IPS-20b (cell line): ENCODE data around the gene WFS1.

ENCODE experiments used
- H3K27ac ChIP-seq: one replicate; pipeline ENCODE4 v1.5.1; 2013; ENCODE audit warnings: low read length
- H3K27me3 ChIP-seq: 2 replicates; pipeline ENCODE4 v1.6.1; 2013; ENCODE audit warnings: mild to moderate bottlenecking, low read length, inconsistent platforms; ENCODE audit not compliant: insufficient read depth
- H3K36me3 ChIP-seq: 2 replicates; pipeline ENCODE4 v1.6.1; 2013; ENCODE audit warnings: low read depth, mild to moderate bottlenecking, inconsistent platforms, low read length, moderate library complexity; ENCODE audit not compliant: insufficient read depth
- H3K4me1 ChIP-seq: 2 replicates; pipeline ENCODE4 v1.6.1; 2013; ENCODE audit warnings: mild to moderate bottlenecking, control low read depth, inconsistent platforms, low read length, moderate library complexity; ENCODE audit not compliant: insufficient read depth
- H3K4me3 ChIP-seq: 2 replicates; pipeline ENCODE4 v1.5.1; 2013; ENCODE audit warnings: mild to moderate bottlenecking, low read length, inconsistent platforms
- H3K9ac ChIP-seq: 2 replicates; pipeline ENCODE4 v1.6.1; 2013; ENCODE audit warnings: low read depth, mild to moderate bottlenecking, inconsistent platforms, low read length, moderate library complexity
- H3K9me3 ChIP-seq: 2 replicates; pipeline ENCODE4 v1.6.1; 2013; ENCODE audit warnings: mild to moderate bottlenecking, low read depth, low read length, inconsistent platforms; ENCODE audit not compliant: insufficient read depth

Gene WFS1

GRCh38 chr4:6308899-6309643, 39.4 kb downstream of the WFS1 start:
- peaks cover 31% of the 10 kb centered on the region for H3K27me3 ChIP-seq
- H3K27ac ChIP-seq: no peak overlapping the region
- H3K9me3 ChIP-seq: peaks cover 5% of the 10 kb centered on the region; the same call in 1 of the 2 replicates
- no peaks in the 10 kb centered on the region for H3K36me3 ChIP-seq
- peak overlapping the region; percentile 70 for H3K4me3 ChIP-seq
- no peaks in the 10 kb centered on the region for H3K4me1 ChIP-seq
- no peak overlapping the region; the same call in 1 of the 2 replicates for H3K9ac ChIP-seq

GRCh38 chr4:6309777-6310176, 40.1 kb downstream of the WFS1 start:
- peak overlapping the region; percentile 70 for H3K4me3 ChIP-seq
- no peak overlapping the region; the same call in 1 of the 2 replicates for H3K9ac ChIP-seq
- H3K27ac ChIP-seq: no peak overlapping the region

GRCh38 chr4:6313216-6313615, 43.6 kb downstream of the WFS1 start:
- Histone ChIP-seq H3K36me3 (no peaks in the 10 kb centered on the region), H3K27ac (no peak overlapping the region), H3K9ac (no peak overlapping the region), H3K4me1 (no peaks in the 10 kb centered on the region), H3K27me3 (peaks cover 26% of the 10 kb centered on the region), H3K9me3 (peaks cover 4% of the 10 kb centered on the region; the same call in 1 of the 2 replicates), H3K4me3 (no peak overlapping the region)

More at GRCh38 chr4:6309777-6310176, 40.1 kb downstream of the WFS1 start:
- H3K4me1 ChIP-seq: no peaks in the 10 kb centered on the region
- H3K36me3 ChIP-seq: no peaks in the 10 kb centered on the region
- H3K27me3 ChIP-seq: peaks cover 31% of the 10 kb centered on the region
- H3K9me3 ChIP-seq: peaks cover 5% of the 10 kb centered on the region; the same call in 1 of the 2 replicates

- Histone ChIP-seq H3K27me3 (no peaks in the 10 kb centered on the region), H3K36me3 (no peaks in the 10 kb centered on the region), H3K9ac (no peak overlapping the region), H3K4me1 (no peaks in the 10 kb centered on the region), H3K9me3 (no peaks in the 10 kb centered on the region), H3K4me3 (no peak overlapping the region), H3K27ac (no peak overlapping the region)
Observed at GRCh38 chr4:6316461-6317003, 46.9 kb downstream of the WFS1 start.

- H3K4me1 ChIP-seq: no peaks in the 10 kb centered on the region
- no peak overlapping the region for H3K9ac ChIP-seq
- H3K9me3 ChIP-seq: no peaks in the 10 kb centered on the region
- no peaks in the 10 kb centered on the region for H3K27me3 ChIP-seq
- H3K36me3 ChIP-seq: no peaks in the 10 kb centered on the region
- H3K27ac ChIP-seq: no peak overlapping the region
- H3K4me3 ChIP-seq: no peak overlapping the region
Observed at GRCh38 chr4:6318206-6318605, 48.6 kb downstream of the WFS1 start.

GRCh38 chr4:6319530-6320150, 50.0 kb downstream of the WFS1 start:
- Histone ChIP-seq H3K9ac (no peak overlapping the region), H3K4me3 (no peak overlapping the region), H3K9me3 (no peaks in the 10 kb centered on the region), H3K27me3 (no peaks in the 10 kb centered on the region), H3K4me1 (no peaks in the 10 kb centered on the region), H3K36me3 (no peaks in the 10 kb centered on the region), H3K27ac (no peak overlapping the region)

GRCh38 chr4:6320663-6321062, 51.0 kb downstream of the WFS1 start:
- no peaks in the 10 kb centered on the region for H3K27me3 ChIP-seq

GRCh38 chr4:6321361-6321760, 51.7 kb downstream of the WFS1 start:
- no peaks in the 10 kb centered on the region for H3K9me3 ChIP-seq
- H3K36me3 ChIP-seq: no peaks in the 10 kb centered on the region
- H3K27ac ChIP-seq: no peak overlapping the region
- H3K9ac ChIP-seq: no peak overlapping the region
- no peak overlapping the region for H3K4me3 ChIP-seq
- no peaks in the 10 kb centered on the region for H3K27me3 ChIP-seq
- no peaks in the 10 kb centered on the region for H3K4me1 ChIP-seq

More at GRCh38 chr4:6320663-6321062, 51.0 kb downstream of the WFS1 start:
- Histone ChIP-seq H3K9me3 (no peaks in the 10 kb centered on the region), H3K27ac (no peak overlapping the region), H3K36me3 (no peaks in the 10 kb centered on the region), H3K4me3 (no peak overlapping the region), H3K9ac (no peak overlapping the region), H3K4me1 (no peaks in the 10 kb centered on the region)

- Histone ChIP-seq H3K4me1 (no peaks in the 10 kb centered on the region), H3K9me3 (no peaks in the 10 kb centered on the region), H3K27ac (no peak overlapping the region), H3K9ac (no peak overlapping the region), H3K27me3 (no peaks in the 10 kb centered on the region), H3K4me3 (no peak overlapping the region), H3K36me3 (no peaks in the 10 kb centered on the region)
Observed at GRCh38 chr4:6322067-6322760, 52.6 kb downstream of the WFS1 start.

GRCh38 chr4:6322761-6323566, 53.3 kb downstream of the WFS1 start:
- Histone ChIP-seq H3K27me3 (no peaks in the 10 kb centered on the region), H3K9ac (no peak overlapping the region), H3K36me3 (no peaks in the 10 kb centered on the region), H3K27ac (no peak overlapping the region), H3K4me1 (no peaks in the 10 kb centered on the region), H3K4me3 (no peak overlapping the region), H3K9me3 (no peaks in the 10 kb centered on the region)

- Histone ChIP-seq H3K27me3 (no peaks in the 10 kb centered on the region), H3K4me3 (no peak overlapping the region), H3K27ac (no peak overlapping the region), H3K9ac (no peak overlapping the region), H3K4me1 (no peaks in the 10 kb centered on the region), H3K9me3 (no peaks in the 10 kb centered on the region), H3K36me3 (no peaks in the 10 kb centered on the region)
Observed at GRCh38 chr4:6324461-6324998, 54.9 kb downstream of the WFS1 start.
